Effector CD4-positive, alpha-beta T cell (primary cell): ENCODE results near the gene TRIM33.

ENCODE experiments used
- DNase-seq: peaks from one replicate; pipeline ENCODE4 v3.0.0-alpha.2; 2020

TRIM33 gene

GRCh38 chr1:114349891-114350605, 161.0 kb downstream of the TRIM33 start:
- no peak for DNase-seq

DNA sequence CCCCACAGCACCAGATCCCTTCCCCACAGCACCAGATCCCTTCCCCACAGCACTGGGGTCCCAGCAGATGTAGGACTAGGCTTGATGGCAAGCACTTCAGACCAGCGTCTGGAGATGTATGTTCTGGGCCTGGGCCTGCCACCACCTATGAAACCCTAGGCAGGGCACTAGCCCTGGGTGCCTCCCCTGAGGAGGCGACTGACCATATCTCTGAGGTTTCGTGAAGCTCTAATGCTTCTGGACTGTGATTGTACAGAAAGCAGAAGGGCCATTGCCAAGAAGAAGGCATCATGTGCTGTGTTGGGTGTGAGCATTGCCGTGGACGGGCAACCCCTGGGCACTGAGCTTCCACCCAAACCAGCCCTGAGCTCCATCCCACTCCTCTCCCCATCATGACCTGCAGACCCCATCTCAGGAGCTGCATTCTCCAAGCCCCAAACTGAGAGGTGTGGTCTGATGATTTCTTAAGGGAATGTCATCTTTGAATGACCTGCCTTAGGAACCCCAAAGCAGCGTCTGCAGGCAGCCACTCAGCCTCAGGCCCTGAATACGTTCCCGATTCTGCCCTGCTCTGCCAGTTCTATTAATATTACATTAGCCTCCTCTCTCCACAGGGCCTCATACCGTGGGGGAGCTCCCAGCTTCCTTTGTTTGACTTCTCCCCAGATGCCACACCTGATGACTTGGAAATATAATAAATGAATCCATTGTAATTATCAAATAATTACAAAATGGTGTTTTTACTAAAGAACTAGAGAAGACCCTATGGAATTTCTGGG, 163.4 kb downstream of the TRIM33 start:
- DNase-seq, result no peak

GRCh38 chr1:114346480-114347029, 164.4 kb downstream of the TRIM33 start:
- DNase-seq, result peak; percentile 96

GRCh38 chr1:114345930-114346479, 165.0 kb downstream of the TRIM33 start:
- no peak for DNase-seq

DNA sequence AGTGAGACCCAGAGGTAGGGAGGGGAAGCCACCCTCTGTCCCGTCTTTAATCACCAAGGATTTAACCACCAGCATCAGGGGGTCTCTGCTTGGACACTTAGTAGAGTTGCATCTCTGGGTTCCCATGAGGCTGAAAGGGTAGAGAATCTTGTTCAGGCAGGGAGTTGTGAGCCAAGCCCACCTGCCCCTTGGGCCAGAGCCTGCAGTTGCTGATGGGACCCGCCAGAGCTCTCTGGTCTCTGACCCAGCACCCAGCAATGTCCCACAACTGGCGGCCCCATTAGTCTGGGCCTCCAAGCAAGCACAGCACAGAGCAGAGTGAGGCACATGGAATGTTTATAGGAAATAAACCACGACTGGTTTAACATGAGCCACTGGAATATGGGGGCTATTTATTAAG, 166.3 kb downstream of the TRIM33 start:
- no peak for DNase-seq
